PC-3 (cell line): ENCODE results near the gene SLC23A2. TPM values are rescaled to one million over a fixed set of nuclear protein-coding genes. Genes with fewer than 3 reads are reported as not detected.
"Not testable (repeated sequence)": the region's sequence is repeated elsewhere in the genome, so short reads cannot be mapped to it uniquely, and the experiment has no call there.

Source experiments
- ATAC-seq: fragments of 200-7000 bp; cut with Tn5 transposase; 2 replicates; pipeline ENCODE4 v1.9.1; 2020; ENCODE audit warnings: mild to moderate bottlenecking, moderate library complexity
- BruUV-seq: library from RNA; stranded (reverse); fragments of 400-500 nt; replicated peaks from 2 replicates; lab custom pipeline; 2021; lab: Mats Ljungman, UMichigan
- CTCF ChIA-PET: fragments of 300-600 bp; sonication (Branson Sonifier 250); formaldehyde crosslinking; loops from one replicate; lab custom pipeline; 2022; ENCODE audit warnings: antibody characterized with exemption; lab: Charles Lee
- POLR2A ChIA-PET: fragments of 300-600 bp; sonication (Branson Sonifier 250); formaldehyde crosslinking; loops from one replicate; lab custom pipeline; 2022; ENCODE audit warnings: antibody characterized with exemption; ENCODE audit not compliant: unreplicated experiment; lab: Charles Lee
- DNase-seq: peaks from one replicate; pipeline ENCODE4 v3.0.0-alpha.2; 2015
- H2AFZ ChIP-seq: fragments of 300-600 bp; sonication (generic); 2 replicates; pipeline ENCODE4 v1.6.0; 2016; ENCODE audit warnings: antibody characterized with exemption, low read length
- H3F3A ChIP-seq: fragments of 300-600 bp; sonication (generic); one replicate; pipeline ENCODE4 v1.6.0; 2017; ENCODE audit warnings: antibody characterized with exemption, low read length, control low read depth, mild to moderate bottlenecking; ENCODE audit not compliant: unreplicated experiment
- H3K27ac ChIP-seq: fragments of 300-600 bp; sonication (generic); 2 replicates; pipeline ENCODE4 v1.5.1; 2016; ENCODE audit warnings: mild to moderate bottlenecking, low read length
- H3K27me3 ChIP-seq: fragments of 300-600 bp; sonication (generic); 2 replicates; pipeline ENCODE4 v1.6.1; 2016; ENCODE audit warnings: low read length, mixed read lengths
- H3K36me3 ChIP-seq: fragments of 300-600 bp; sonication (generic); 2 replicates; pipeline ENCODE4 v1.6.1; 2016; ENCODE audit warnings: low read depth, mixed run types, low read length, mixed read lengths
- H3K4me1 ChIP-seq: fragments of 300-600 bp; sonication (generic); 2 replicates; pipeline ENCODE4 v1.5.1; 2016; ENCODE audit warnings: low read length; ENCODE audit not compliant: insufficient read depth
- H3K4me2 ChIP-seq: fragments of 300-600 bp; sonication (generic); 2 replicates; pipeline ENCODE4 v1.6.0; 2016; ENCODE audit warnings: low read length
- H3K4me3 ChIP-seq: fragments of 300-600 bp; sonication (generic); 2 replicates; pipeline ENCODE4 v1.5.1; 2016; ENCODE audit warnings: mild to moderate bottlenecking, low read length, mixed read lengths
- H3K79me2 ChIP-seq: fragments of 300-600 bp; sonication (generic); 2 replicates; pipeline ENCODE4 v1.6.1; 2017; ENCODE audit warnings: low read length, mixed read lengths
- H3K9ac ChIP-seq: fragments of 300-600 bp; sonication (generic); 2 replicates; pipeline ENCODE4 v1.6.0; 2016; ENCODE audit warnings: mild to moderate bottlenecking, low read length
- H3K9me2 ChIP-seq: fragments of 300-600 bp; sonication (generic); replicated peaks from 2 replicates; pipeline ENCODE4 v1.6.1; 2016; ENCODE audit warnings: mixed run types, low read length, mixed read lengths
- H3K9me3 ChIP-seq: fragments of 300-600 bp; sonication (generic); 2 replicates; pipeline ENCODE4 v1.6.1; 2016; ENCODE audit warnings: low read length, mixed read lengths
- H4K20me1 ChIP-seq: fragments of 300-600 bp; sonication (generic); 2 replicates; pipeline ENCODE4 v1.6.1; 2016; ENCODE audit warnings: low read length, mixed read lengths
- CTCF ChIP-seq: fragments of 300-600 bp; sonication (generic); conservative IDR thresholded peaks from 2 replicates; pipeline ENCODE4 v1.5.1; 2017; ENCODE audit warnings: antibody characterized with exemption, low read depth, mild to moderate bottlenecking, low read length
- EZH2 ChIP-seq: fragments of 300-600 bp; sonication (generic); IDR thresholded peaks from one replicate; pipeline ENCODE4 v1.6.1; 2017; ENCODE audit warnings: antibody characterized with exemption, mild to moderate bottlenecking, low read length; ENCODE audit not compliant: unreplicated experiment
- EZH2phosphoT487 ChIP-seq: fragments of 300-600 bp; sonication (generic); IDR thresholded peaks from 2 replicates; pipeline ENCODE4 v1.6.1; 2018; ENCODE audit warnings: mild to moderate bottlenecking, antibody characterized with exemption, low read length, borderline replicate concordance
- intact Hi-C: fragments of 100-400 bp; cut with micrococcal nuclease; formaldehyde crosslinking; loops from 2 replicates; pipeline ENCODE4 v1.9.0; 2023
- total RNA-seq: library from RNA; depleted of rRNA; stranded (reverse); fragments of >200 nt; gene quantifications from 2 replicates; pipeline ENCODE4 v1.2.3, GENCODE V29; 2014

The SLC23A2 gene
- total RNA-seq, 1 experiment from 2014 or later = 18.3 TPM

GRCh38 chr20:4924446-4924845 is 76.9 kb downstream of the SLC23A2 start:
- Histone ChIP-seq H3K9me3 (no peaks in the 10 kb centered on the region), H3K27me3 (no peaks in the 10 kb centered on the region), H3K9ac (no peak overlapping the region), H4K20me1 (no peaks in the 10 kb centered on the region), H3F3A (no peaks in the 10 kb centered on the region), H3K79me2 (peaks cover 8% of the 10 kb centered on the region; the same call in 1 of the 2 replicates), H3K36me3 (no peaks in the 10 kb centered on the region), H3K4me2 (no peak overlapping the region), H3K4me3 (no peak overlapping the region), H2AFZ (no peak overlapping the region), H3K9me2 (no peaks in the 10 kb centered on the region), H3K27ac (no peak overlapping the region), H3K4me1 (peaks cover 13% of the 10 kb centered on the region)
- intact Hi-C loops = no loop called here
- ChIA-PET CTCF (no interaction called here), POLR2A (no interaction called here)
- TF ChIP-seq EZH2phosphoT487 (no peak), EZH2 (no peak), CTCF (no peak)
- ATAC-seq = no peak
- BruUV-seq = no TSS peak
- DNase-seq = no peak

GRCh38 chr20:4924032-4924431 is 77.3 kb downstream of the SLC23A2 start:
- Histone ChIP-seq H3K9me3 (no peaks in the 10 kb centered on the region), H3K9me2 (no peaks in the 10 kb centered on the region), H3K4me3 (no peak overlapping the region), H3F3A (no peaks in the 10 kb centered on the region), H4K20me1 (no peaks in the 10 kb centered on the region), H2AFZ (no peak overlapping the region), H3K4me1 (peaks cover 13% of the 10 kb centered on the region), H3K27me3 (no peaks in the 10 kb centered on the region), H3K36me3 (no peaks in the 10 kb centered on the region), H3K27ac (no peak overlapping the region), H3K79me2 (peaks cover 8% of the 10 kb centered on the region; the same call in 1 of the 2 replicates), H3K4me2 (no peak overlapping the region), H3K9ac (no peak overlapping the region)
- POLR2A ChIA-PET = no interaction called here
- DNase-seq = no peak
- intact Hi-C loops = no loop called here
- CTCF ChIA-PET = no interaction called here
- TF ChIP-seq CTCF (no peak), EZH2 (no peak), EZH2phosphoT487 (no peak)
- BruUV-seq = no TSS peak
- no peak for ATAC-seq

GRCh38 chr20:4922186-4922585 is 79.1 kb downstream of the SLC23A2 start:
- no peak for TF ChIP-seq EZH2
- TF ChIP-seq EZH2phosphoT487 = no peak
- no peak for TF ChIP-seq CTCF
- ATAC-seq = no peak
- Histone ChIP-seq H3K9me3 (no peaks in the 10 kb centered on the region), H3K27ac (no peak overlapping the region), H3F3A (no peaks in the 10 kb centered on the region), H4K20me1 (no peaks in the 10 kb centered on the region), H3K9ac (no peak overlapping the region), H3K79me2 (peaks cover 8% of the 10 kb centered on the region; the same call in 1 of the 2 replicates), H2AFZ (no peak overlapping the region), H3K9me2 (no peaks in the 10 kb centered on the region), H3K4me1 (peaks cover 13% of the 10 kb centered on the region), H3K36me3 (no peaks in the 10 kb centered on the region), H3K4me3 (no peak overlapping the region), H3K4me2 (no peak overlapping the region), H3K27me3 (no peaks in the 10 kb centered on the region)
- ChIA-PET POLR2A (no interaction called here), CTCF (no interaction called here)
- no TSS peak for BruUV-seq
- DNase-seq = no peak
- intact Hi-C loops = no loop called here

- DNase-seq, BruUV-seq, H3K79me2 ChIP-seq, H3K4me3 ChIP-seq, H3K36me3 ChIP-seq, H3K9me3 ChIP-seq, H3K4me1 ChIP-seq, H2AFZ ChIP-seq, H3K4me2 ChIP-seq, H3F3A ChIP-seq, intact Hi-C loops, H3K27ac ChIP-seq, H3K9ac ChIP-seq, H3K27me3 ChIP-seq, H4K20me1 ChIP-seq, ATAC-seq, POLR2A ChIA-PET, CTCF ChIA-PET, H3K9me2 ChIP-seq: not testable (repeated sequence)
Observed at GRCh38 chr20:4921271-4921670, 80.0 kb downstream of the SLC23A2 start.
